Activated naive CD8-positive, alpha-beta T cell (primary cell): Measurements from ENCODE around the gene DGKE.

Source experiments
- H3K27ac Mint-ChIP-seq: one replicate; pipeline ENCODE4 v1.8.0; 2021; ENCODE audit warnings: mixed read lengths
- H3K27me3 Mint-ChIP-seq: one replicate; pipeline ENCODE4 v1.8.0; 2021; ENCODE audit warnings: mixed read lengths
- H3K36me3 Mint-ChIP-seq: one replicate; pipeline ENCODE4 v1.8.0; 2021; ENCODE audit warnings: mixed read lengths
- H3K4me1 Mint-ChIP-seq: one replicate; pipeline ENCODE4 v1.8.0; 2021; ENCODE audit warnings: low read depth, mixed read lengths
- H3K4me3 Mint-ChIP-seq: one replicate; pipeline ENCODE4 v1.8.0; 2021; ENCODE audit warnings: mild to moderate bottlenecking, mixed read lengths
- H3K9me3 Mint-ChIP-seq: one replicate; pipeline ENCODE4 v1.8.0; 2021; ENCODE audit warnings: low read depth, mixed read lengths

Gene DGKE

DNA sequence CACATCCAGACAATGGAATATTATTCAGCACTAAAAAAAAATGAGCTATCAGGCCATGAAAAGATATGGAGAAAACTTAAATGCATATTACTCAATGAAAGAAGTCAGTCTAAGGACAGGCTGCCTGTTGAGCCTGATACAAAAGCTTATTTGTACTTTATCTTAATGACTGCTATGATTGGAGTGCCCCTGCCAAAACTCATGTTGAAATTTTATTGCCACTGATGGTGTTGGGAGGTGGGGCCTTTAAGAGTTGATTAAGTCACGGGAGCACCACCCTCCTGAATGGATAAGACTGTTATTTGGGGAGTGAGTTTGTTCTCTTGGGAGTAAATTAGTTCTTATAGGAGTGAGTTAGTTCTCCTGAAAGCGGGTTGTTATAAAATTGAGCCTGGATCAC is 10.1 kb upstream of the DGKE start:
- Mint-ChIP-seq H3K27me3 (no peaks in the 10 kb centered on the region), H3K4me1 (peaks cover 10% of the 10 kb centered on the region), H3K36me3 (no peaks in the 10 kb centered on the region), H3K27ac (no peak overlapping the region), H3K9me3 (no peaks in the 10 kb centered on the region), H3K4me3 (no peak overlapping the region)

GRCh38 chr17:56824503-56824902 is 9.4 kb upstream of the DGKE start:
- H3K4me3 Mint-ChIP-seq: no peak overlapping the region
- H3K27ac Mint-ChIP-seq: peak overlapping the region; percentile 5
- peaks cover 11% of the 10 kb centered on the region for H3K4me1 Mint-ChIP-seq
- no peaks in the 10 kb centered on the region for H3K27me3 Mint-ChIP-seq
- no peaks in the 10 kb centered on the region for H3K36me3 Mint-ChIP-seq
- no peaks in the 10 kb centered on the region for H3K9me3 Mint-ChIP-seq

GRCh38 chr17:56826611-56827414 is 7.1 kb upstream of the DGKE start:
- Mint-ChIP-seq H3K36me3 (peaks cover 3% of the 10 kb centered on the region), H3K4me1 (peaks cover 21% of the 10 kb centered on the region), H3K9me3 (no peaks in the 10 kb centered on the region), H3K4me3 (no peak overlapping the region), H3K27ac (no peak overlapping the region), H3K27me3 (no peaks in the 10 kb centered on the region)

DNA sequence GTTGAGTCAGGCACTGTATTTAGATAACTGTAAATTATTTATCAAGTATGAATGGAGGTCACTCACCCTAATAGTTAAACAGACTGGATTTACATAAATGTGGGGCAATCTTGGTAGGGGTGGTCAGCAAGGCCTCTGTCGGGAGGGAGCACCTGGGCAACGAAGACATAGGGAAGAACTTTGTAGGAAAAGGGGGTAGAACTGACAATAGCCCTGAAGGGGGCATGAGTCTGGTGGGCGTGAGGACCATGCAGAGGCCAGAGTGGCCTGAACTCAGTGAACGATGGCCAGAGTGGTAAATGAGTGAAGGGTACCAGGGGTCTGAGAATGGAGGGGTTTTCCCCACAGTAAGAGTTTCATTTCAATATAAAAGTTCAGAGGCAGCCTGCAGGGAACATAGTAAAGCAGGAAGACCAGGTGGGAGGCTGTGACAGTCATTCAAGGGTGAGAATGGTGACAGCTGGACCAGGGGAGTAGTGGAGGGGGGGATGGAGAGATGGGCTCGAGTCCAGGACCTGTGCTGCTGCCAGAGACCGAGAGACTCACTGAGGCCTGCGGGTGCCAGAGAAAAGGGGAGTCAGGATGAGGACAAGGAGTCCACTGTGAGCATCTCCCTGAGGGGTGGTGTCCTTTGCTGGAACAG is 3.1 kb upstream of the DGKE start:
- H3K27ac Mint-ChIP-seq: no peak overlapping the region
- peaks cover 44% of the 10 kb centered on the region for H3K4me1 Mint-ChIP-seq
- peak overlapping the region; percentile 43 for H3K4me3 Mint-ChIP-seq
- peaks cover 3% of the 10 kb centered on the region for H3K36me3 Mint-ChIP-seq
- no peaks in the 10 kb centered on the region for H3K27me3 Mint-ChIP-seq
- H3K9me3 Mint-ChIP-seq: no peaks in the 10 kb centered on the region

- H3K4me3 Mint-ChIP-seq: peak overlapping the region; percentile 89
- H3K36me3 Mint-ChIP-seq: peaks cover 5% of the 10 kb centered on the region
- H3K9me3 Mint-ChIP-seq: no peaks in the 10 kb centered on the region
- no peak overlapping the region for H3K27ac Mint-ChIP-seq
- H3K4me1 Mint-ChIP-seq: peaks cover 48% of the 10 kb centered on the region
- H3K27me3 Mint-ChIP-seq: no peaks in the 10 kb centered on the region
Measured at GRCh38 chr17:56831369-56832095, 2.4 kb upstream of the DGKE start.

DNA sequence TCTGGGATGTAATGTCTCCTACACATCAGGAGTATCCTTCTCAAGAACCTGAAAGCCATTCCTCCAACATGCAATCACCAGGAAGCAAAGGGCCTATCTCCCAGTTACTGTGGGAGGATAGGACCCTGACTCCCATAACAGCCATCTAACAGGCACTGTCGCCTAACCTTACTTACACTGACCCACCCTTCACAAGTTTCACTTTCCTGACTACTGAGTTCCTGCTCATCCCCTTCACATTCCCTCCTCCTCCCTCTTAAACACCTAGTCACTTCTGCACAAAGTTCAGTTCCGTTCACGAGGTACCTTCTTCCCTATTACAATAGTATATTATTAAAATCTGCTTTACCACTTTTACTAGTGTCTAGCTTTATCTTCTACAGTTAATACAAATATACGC is 1.5 kb upstream of the DGKE start:
- Mint-ChIP-seq H3K27ac (peak overlapping the region; percentile 86), H3K36me3 (peaks cover 9% of the 10 kb centered on the region), H3K27me3 (no peaks in the 10 kb centered on the region), H3K4me3 (peak overlapping the region; percentile 89), H3K4me1 (peaks cover 57% of the 10 kb centered on the region), H3K9me3 (no peaks in the 10 kb centered on the region)

- Mint-ChIP-seq H3K4me3 (peak overlapping the region; percentile 89), H3K36me3 (peaks cover 9% of the 10 kb centered on the region), H3K27me3 (no peaks in the 10 kb centered on the region), H3K9me3 (no peaks in the 10 kb centered on the region), H3K4me1 (peaks cover 65% of the 10 kb centered on the region), H3K27ac (peak overlapping the region; percentile 86)
Measured at GRCh38 chr17:56833057-56833808, 718 bp upstream of the DGKE start.

DNA sequence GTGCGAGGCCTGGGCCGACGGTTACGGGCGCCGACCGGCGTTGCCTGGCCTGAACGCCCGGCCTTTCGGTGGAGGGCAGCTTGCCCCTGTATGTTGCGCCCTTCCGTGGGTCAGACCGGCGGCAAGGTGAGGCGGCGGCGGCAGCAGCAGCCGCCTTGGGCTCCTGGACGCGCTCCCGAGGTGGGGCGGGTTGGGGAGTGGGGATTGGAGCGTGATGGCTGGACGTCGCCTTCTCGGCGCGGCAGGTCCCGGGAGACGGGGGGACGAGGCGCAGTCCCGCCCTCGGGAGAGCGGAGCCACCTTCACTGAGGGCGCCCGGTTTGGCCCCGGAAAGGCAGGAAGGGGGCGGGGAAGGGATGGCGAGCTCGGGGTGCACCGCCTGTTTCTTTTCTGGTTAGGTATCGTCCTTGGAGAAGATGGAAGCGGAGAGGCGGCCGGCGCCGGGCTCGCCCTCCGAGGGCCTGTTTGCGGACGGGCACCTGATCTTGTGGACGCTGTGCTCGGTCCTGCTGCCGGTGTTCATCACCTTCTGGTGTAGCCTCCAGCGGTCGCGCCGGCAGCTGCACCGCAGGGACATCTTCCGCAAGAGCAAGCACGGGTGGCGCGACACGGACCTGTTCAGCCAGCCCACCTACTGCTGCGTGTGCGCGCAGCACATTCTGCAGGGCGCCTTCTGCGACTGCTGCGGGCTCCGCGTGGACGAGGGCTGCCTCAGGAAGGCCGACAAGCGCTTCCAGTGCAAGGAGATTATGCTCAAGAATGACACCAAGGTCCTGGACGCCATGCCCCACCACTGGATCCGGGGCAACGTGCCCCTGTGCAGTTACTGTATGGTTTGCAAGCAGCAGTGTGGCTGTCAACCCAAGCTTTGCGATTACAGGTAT is 671 bp downstream of the DGKE start:
- Mint-ChIP-seq H3K4me1 (peaks cover 71% of the 10 kb centered on the region), H3K4me3 (peak overlapping the region; percentile 92), H3K27ac (peak overlapping the region; percentile 94), H3K9me3 (no peaks in the 10 kb centered on the region), H3K27me3 (no peaks in the 10 kb centered on the region), H3K36me3 (peaks cover 9% of the 10 kb centered on the region)

- no peaks in the 10 kb centered on the region for H3K27me3 Mint-ChIP-seq
- peak overlapping the region; percentile 92 for H3K4me3 Mint-ChIP-seq
- H3K4me1 Mint-ChIP-seq: peaks cover 71% of the 10 kb centered on the region
- peak overlapping the region; percentile 94 for H3K27ac Mint-ChIP-seq
- peaks cover 9% of the 10 kb centered on the region for H3K36me3 Mint-ChIP-seq
- no peaks in the 10 kb centered on the region for H3K9me3 Mint-ChIP-seq
Measured at GRCh38 chr17:56835264-56835585, 1.3 kb downstream of the DGKE start.

- Mint-ChIP-seq H3K27ac (no peak overlapping the region), H3K4me3 (peak overlapping the region; percentile 42), H3K9me3 (no peaks in the 10 kb centered on the region), H3K27me3 (no peaks in the 10 kb centered on the region), H3K4me1 (peaks cover 49% of the 10 kb centered on the region), H3K36me3 (peaks cover 8% of the 10 kb centered on the region)
Measured at GRCh38 chr17:56838687-56839086, 4.7 kb downstream of the DGKE start.

DNA sequence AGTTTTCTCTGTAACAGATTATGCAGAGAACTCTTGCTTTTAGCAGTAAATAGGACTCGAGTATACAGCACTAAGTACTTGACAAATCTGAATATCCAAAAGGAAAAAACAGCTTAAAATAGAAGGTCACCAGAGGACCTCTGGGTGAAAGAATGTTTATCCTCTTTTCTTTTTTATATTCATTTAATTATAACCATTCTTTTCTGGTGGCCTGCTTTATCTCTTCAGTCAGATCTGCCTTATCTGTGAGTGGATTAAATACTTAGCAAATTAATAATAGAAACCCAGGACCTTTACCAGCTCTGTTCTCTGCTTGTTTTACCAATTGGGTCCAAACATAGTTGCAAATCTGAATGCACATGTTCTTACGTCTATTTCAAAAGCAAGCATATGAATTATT is 8.6 kb downstream of the DGKE start:
- H3K27ac Mint-ChIP-seq: no peak overlapping the region
- H3K36me3 Mint-ChIP-seq: peaks cover 9% of the 10 kb centered on the region
- H3K9me3 Mint-ChIP-seq: no peaks in the 10 kb centered on the region
- no peak overlapping the region for H3K4me3 Mint-ChIP-seq
- no peaks in the 10 kb centered on the region for H3K27me3 Mint-ChIP-seq
- H3K4me1 Mint-ChIP-seq: peaks cover 24% of the 10 kb centered on the region

DNA sequence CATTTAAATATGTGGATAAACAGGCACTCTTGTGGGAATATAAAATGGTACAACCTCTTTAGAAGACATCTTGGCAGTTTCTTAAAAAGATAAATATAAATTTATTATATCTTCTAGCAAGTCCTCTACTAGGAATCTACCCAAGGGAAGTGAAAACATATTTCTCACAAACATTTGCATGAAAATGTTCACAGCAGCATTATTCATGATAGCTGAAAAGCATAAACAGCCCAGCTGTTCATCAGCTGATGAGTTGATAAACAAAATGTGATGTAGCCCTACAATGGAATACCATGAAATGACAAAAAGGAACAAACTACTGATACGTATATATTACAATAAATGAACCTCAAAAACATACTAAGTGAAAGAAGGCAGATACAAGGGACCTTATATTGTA is 12.0 kb downstream of the DGKE start:
- H3K36me3 Mint-ChIP-seq: peaks cover 17% of the 10 kb centered on the region
- peaks cover 16% of the 10 kb centered on the region for H3K4me1 Mint-ChIP-seq
- H3K4me3 Mint-ChIP-seq: no peak overlapping the region

GRCh38 chr17:56847106-56847505 is 13.2 kb downstream of the DGKE start:
- Mint-ChIP-seq H3K9me3 (no peaks in the 10 kb centered on the region), H3K4me3 (no peak overlapping the region), H3K27ac (no peak overlapping the region), H3K27me3 (no peaks in the 10 kb centered on the region), H3K36me3 (peaks cover 25% of the 10 kb centered on the region), H3K4me1 (peaks cover 23% of the 10 kb centered on the region)

More for the DNA sequence above, 12.0 kb downstream of the DGKE start:
- Mint-ChIP-seq H3K27me3 (no peaks in the 10 kb centered on the region), H3K9me3 (no peaks in the 10 kb centered on the region), H3K27ac (no peak overlapping the region)

DNA sequence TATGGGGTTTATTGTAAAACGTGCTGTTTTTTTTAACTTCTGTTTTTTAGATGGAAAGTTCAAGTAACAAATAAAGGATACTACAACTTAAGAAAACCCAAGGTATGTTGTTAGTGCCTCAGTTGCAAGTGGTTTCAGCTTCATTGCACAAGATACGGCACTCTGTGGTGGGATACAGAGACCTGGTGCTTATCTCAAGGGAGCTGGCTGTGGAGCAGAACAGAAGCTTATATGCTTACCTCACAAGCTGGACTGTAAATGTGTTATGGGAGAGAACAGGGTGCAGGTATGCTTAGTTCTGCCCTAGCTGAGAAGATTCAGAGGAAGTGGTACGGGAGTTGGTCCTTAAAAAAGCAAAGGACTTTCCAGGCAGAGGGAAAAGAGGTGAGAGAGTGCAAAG is 15.2 kb downstream of the DGKE start:
- Mint-ChIP-seq H3K36me3 (peaks cover 25% of the 10 kb centered on the region), H3K4me3 (no peak overlapping the region), H3K4me1 (peaks cover 21% of the 10 kb centered on the region), H3K27ac (no peak overlapping the region), H3K9me3 (no peaks in the 10 kb centered on the region), H3K27me3 (no peaks in the 10 kb centered on the region)
